Right kidney (tissue), 1 donor: ENCODE data around the gene MAP4K1.
"Not testable (repeated sequence)": the region's sequence is repeated elsewhere in the genome, so short reads cannot be mapped to it uniquely, and the experiment has no call there.

Experiments
- DNase-seq: peaks from one replicate; pipeline ENCODE4 v3.0.0-alpha.2; 2016

MAP4K1 gene

GRCh38 chr19:38653028-38653571, 35.3 kb upstream of the MAP4K1 start:
- no peak for DNase-seq

- DNase-seq = no peak
Measured at GRCh38 chr19:38650911-38651584, 33.3 kb upstream of the MAP4K1 start.

GRCh38 chr19:38650172-38650775, 32.5 kb upstream of the MAP4K1 start:
- DNase-seq = no peak

GRCh38 chr19:38649305-38650171, 31.8 kb upstream of the MAP4K1 start:
- peak; percentile 44 for DNase-seq

DNA sequence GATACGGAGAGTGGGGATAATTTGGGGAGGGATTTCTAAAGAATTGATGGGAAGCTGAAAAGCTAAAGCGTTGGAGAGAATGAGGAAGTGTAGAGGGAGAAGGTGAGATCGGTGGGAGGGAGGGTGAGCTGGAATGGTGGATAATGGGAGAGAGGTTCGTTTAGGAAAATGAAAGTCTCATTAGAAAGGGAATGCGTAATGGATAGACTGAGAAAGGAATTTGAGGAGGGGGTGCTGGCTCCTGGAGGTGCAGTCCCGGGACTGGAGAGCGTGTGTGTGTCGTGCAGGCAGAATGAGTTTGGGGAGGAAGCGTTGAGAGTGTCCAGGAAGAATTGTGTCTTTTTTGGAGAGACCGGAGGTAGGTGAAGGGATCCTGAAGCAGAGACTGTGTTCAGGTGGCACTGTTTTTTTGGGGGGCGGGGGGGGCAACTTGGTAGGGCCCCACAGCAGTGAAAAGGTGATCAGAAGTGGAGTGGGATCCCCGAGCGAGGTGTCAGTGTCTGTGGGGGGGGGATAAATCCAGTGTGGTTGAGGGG, 31.1 kb upstream of the MAP4K1 start:
- peak; percentile 36 for DNase-seq

DNA sequence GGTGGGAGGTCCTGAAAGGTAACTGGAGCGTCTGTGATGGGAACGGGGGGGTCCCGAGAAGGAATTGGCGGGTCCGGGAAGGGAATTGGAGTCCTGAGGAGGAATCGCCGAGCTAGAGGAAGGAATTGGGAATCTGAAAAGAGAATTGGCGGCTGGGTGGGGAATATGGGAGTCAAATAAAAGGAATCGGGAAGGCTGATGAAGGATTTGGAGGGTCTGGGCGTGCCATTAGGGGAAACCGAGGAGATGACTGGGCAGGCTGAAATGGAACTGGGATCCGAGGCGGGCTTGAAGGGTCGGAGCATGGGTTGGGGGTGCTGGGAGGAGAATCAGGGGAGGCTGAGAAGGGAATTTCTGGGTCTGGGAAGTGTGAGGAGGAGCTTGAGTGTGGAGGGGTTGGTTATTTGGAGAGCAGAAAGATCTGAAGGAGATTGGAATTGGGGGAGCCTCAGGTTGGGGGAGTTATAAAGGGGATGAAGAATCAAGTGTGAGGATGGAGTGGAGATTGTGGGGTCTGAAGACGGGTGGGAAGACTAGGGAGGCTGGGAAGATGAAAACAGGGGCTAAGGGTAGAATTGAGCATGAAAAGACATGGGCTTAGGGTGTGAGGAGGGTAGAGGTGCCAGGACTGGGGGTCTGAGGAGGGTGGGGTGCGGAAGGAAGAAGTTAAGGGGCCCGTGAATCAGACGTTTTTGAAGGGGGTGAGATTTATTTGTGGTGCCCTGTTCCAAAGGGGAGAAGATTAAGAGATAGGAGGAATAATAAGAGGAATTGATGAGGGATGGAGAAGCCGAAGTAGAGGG, 30.4 kb upstream of the MAP4K1 start:
- peak; percentile 62 for DNase-seq

- peak; percentile 96 for DNase-seq
Measured at GRCh38 chr19:38647368-38647965, 29.7 kb upstream of the MAP4K1 start, which contains the start of gene ACTN4. Gene ACTN4, plus strand, starts transcription at chr19:38647649. Its CDS starts 97 bp downstream, at chr19:38647746.

- DNase-seq = no peak
Measured at GRCh38 chr19:38644719-38645118, 27.0 kb upstream of the MAP4K1 start.

GRCh38 chr19:38642176-38642575, 24.4 kb upstream of the MAP4K1 start:
- DNase-seq = no peak

DNA sequence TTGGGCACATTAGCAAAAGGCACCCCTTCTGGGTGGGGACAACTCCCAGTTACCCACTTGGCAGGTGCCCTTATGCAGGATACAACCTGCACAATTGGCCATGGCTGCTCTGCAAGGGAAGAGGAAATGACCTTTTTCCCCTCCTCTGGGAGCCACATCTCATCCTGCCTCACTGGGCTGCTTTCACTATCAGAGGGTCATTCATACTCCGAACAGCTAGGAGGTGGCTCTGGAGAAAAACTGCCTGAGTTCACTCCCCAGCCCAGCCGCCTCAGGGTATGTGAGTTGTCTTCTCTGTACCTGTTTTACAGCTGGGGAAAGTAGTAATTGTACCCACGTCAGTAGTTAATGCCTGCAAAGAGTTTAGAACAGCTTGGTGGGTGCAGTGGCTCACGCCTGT, 22.6 kb upstream of the MAP4K1 start:
- DNase-seq = no peak

- no peak for DNase-seq
Measured at GRCh38 chr19:38639679-38640078, 21.9 kb upstream of the MAP4K1 start.

DNA sequence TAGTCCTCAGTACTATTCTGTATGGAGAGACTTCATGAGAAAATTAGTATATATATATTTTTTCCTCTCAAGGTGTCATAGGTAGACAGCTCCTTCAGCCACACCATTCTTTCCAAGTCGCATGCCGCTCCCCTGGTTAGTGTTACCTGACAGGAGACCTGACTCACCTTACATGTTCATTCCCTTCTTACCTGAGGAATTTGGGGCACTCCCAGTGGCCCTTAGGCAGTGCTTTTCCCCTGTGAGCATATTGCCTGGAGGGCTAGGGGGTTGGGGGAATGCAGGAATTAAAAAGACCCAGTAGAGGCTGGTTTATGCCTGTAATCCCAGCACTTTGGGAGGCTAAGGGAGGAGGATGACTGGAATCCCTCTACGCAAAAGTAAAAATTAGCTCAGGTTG, 20.7 kb upstream of the MAP4K1 start:
- no peak for DNase-seq

DNA sequence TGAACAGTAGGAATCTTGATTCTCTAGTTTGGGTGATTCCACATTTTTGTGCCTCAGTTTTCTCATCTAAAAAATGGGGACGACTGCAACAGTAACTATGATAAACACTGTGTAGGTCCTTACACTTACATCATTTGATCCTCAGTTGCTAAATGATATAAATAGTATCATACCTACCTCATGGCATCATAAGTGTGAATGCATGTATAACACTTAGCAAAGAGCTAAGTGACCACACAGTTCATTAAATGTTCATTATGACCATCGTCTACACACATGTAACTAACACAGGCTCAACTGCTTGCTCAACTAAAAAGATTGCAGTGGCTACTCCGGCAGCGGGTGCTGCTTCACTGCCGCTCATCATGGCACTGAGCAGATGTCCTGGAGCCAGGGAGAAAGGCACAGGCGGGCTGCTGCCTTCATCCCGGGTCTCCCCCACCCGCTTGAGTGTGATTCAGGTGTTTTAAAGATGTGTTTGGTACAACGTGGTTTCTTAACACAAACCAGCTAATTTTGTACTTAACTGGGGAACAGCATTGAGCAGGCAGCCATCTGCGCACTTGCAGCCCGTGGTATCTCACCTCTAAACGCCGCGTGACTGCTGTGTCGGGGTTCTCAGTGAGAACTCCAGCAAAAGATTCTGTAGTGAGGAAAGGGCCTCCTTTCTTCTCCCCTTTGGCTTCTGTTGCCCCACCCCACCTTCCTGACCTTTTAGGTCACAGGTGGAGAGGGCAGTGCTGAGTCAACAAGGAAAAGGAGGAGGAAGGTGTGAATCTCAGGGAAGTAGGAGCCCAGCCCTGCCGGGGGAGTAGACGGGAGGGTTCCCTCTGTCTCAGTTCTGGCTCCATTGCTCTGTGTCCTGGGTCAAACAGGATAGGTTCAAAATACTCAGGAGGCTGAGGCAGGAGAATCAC, 18.0 kb upstream of the MAP4K1 start:
- DNase-seq = no peak

GRCh38 chr19:38634757-38635482, 17.2 kb upstream of the MAP4K1 start:
- peak; percentile 68 for DNase-seq

DNA sequence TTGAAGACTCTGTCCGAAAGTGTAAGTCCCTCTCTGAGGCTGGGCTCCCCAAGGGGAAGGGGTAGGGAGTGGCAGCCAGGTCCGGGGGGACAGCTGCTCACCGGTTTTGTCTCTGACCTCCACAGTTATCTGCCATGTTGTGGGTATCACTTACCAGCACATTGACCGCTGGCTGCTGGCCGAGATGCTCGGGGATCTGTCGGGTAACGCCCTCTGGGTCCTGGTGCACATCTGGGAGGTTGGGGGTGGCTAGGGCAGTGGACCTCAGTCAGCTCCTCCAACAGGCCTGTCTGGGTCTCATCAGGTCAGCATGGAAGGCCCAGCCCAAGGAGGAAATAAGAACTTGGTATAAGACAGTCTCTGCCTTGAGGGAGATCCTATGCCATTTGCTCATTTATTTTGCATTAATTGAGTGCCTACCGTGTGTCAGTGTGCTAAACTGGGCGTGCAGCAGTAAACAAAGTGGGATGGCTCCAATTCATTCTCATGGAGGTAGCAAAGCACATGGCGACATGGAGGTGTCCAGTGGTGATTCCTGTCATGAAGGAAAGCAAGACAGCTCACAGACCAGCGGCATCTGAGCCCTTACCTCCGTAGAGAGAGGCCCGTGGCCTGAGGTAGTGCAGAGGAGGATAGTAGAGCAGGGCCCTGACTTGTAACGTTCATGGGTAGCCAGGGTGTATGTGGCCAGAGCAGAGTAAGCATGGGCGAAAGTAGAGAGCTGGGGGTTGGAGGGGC, 14.9 kb upstream of the MAP4K1 start:
- no peak for DNase-seq

GRCh38 chr19:38631811-38632475, 14.2 kb upstream of the MAP4K1 start:
- DNase-seq = not testable (repeated sequence)

GRCh38 chr19:38631301-38631700, 13.5 kb upstream of the MAP4K1 start:
- DNase-seq = not testable (repeated sequence)

- DNase-seq = no peak
Measured at GRCh38 chr19:38629568-38629967, 11.8 kb upstream of the MAP4K1 start.
